ENCODE data around the gene FBN1. TPM values are rescaled to one million over a fixed set of nuclear protein-coding genes. Genes with fewer than 3 reads are reported as not detected.

Gene FBN1
- total and polyA plus RNA-seq, 8 donors = 83.1 to 144 (median 94.0) TPM

DNA sequence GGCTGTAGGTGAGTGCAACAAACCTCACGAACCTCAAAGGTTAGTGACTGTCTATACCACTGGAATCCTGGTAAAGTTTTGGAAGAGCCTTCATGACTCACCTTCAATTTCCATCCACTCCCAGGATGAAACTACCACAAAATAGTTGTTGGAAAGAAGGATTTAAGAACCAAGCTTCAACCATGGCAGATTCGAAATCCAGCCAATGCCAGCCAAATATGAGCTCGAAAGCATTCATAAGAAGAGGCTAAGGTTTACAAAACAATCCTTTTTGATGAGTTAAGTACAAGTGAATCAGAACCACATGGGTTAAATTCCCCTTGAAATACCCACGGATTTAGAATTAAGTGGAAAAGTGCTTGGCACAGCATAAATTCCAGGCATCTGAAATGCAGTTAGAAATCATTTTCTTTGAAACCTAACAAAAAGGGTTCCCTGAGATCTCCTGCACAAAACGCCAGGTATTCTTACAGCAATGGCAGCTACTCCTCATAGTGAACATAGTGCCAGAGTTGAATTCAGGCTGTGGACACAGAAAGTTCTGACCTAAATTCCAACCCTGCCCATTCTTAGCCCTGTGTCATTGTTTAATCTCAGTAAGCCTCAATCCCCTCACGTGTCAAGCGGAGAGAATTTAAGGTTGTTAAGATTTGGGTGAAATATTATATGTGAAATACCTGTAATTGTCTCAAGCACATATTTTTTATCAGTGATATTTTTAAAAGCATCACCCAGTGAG, 89.2 kb downstream of the FBN1 start:
- Histone ChIP-seq H3K27me3 (no peaks in the 10 kb centered on the region), H3K4me1 (peaks cover 0 to 9% of the 10 kb centered on the region in 2 donors), H3K9me3 (no peaks in the 10 kb centered on the region), H3K36me3 (no peaks in the 10 kb centered on the region), H3K27ac (no peak overlapping the region), H3K4me3 (no peak overlapping the region)
- DNase-seq (no peak), ATAC-seq (no peak)
- intact Hi-C loops (cut with DNase I) = no loop called here
- TF ChIP-seq, protein P1, sequence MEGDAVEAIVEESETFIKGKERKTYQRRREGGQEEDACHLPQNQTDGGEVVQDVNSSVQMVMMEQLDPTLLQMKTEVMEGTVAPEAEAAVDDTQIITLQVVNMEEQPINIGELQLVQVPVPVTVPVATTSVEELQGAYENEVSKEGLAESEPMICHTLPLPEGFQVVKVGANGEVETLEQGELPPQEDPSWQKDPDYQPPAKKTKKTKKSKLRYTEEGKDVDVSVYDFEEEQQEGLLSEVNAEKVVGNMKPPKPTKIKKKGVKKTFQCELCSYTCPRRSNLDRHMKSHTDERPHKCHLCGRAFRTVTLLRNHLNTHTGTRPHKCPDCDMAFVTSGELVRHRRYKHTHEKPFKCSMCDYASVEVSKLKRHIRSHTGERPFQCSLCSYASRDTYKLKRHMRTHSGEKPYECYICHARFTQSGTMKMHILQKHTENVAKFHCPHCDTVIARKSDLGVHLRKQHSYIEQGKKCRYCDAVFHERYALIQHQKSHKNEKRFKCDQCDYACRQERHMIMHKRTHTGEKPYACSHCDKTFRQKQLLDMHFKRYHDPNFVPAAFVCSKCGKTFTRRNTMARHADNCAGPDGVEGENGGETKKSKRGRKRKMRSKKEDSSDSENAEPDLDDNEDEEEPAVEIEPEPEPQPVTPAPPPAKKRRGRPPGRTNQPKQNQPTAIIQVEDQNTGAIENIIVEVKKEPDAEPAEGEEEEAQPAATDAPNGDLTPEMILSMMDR (IDR thresholded peaks at IDR 0.05) = no peak

DNA sequence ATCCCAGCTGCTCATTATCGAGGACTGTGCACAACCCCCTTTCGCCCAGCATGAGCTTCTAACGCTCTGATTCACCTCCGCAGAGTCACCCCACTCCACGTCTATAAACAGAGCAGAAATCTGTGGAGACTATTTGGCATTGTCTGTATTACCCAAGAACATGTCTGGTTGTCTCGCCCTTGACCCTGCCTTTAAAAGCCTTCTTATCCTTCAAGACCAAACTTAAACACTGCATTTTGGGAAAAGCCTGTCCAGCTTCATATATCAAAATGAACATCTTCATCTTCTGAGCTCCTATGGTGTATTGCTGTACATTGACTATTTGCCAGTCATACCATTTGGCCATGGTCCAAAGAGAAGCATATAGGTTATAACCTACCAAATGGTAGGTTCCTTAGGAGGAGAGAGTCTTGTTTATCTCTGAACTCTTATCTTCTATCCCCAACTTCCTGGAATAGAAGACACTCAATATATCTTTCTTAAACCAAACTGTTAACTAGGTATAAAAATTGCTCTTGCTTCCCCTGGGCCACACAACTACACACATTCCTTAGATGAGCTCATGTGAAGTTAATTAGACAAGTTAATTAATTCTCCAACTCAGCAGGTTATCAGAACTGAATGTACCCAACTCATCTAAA, 90.1 kb downstream of the FBN1 start:
- H3K4me3 ChIP-seq = no peak overlapping the region
- no peak overlapping the region for H3K27ac ChIP-seq
- no peak for DNase-seq
- intact Hi-C loops (cut with DNase I) = no loop called here
- ATAC-seq = no peak
- no peaks in the 10 kb centered on the region for H3K36me3 ChIP-seq
- H3K9me3 ChIP-seq = no peaks in the 10 kb centered on the region
- H3K4me1 ChIP-seq = peaks cover 0 to 6% of the 10 kb centered on the region in 2 donors
- TF ChIP-seq, protein P1 (IDR thresholded peaks at IDR 0.05) = no peak
- no peaks in the 10 kb centered on the region for H3K27me3 ChIP-seq

DNA sequence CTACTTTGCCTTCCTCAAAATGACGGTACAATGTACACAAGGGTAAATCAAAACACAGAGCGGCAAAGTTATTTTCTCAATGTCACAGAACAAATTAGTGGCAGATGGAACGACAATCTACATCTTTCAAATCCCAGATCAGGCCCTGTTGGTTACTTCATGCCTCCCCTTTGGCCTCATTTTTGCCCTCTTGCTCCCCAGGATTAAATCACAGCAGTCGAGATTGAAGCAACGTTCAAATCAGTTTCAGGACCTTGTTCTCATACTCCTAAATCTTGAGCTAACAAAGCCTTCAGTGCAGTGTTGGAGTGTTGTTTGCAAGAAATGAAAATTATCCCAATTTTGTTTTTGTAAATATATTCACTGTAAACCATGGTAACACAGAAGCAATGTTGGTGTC, 91.4 kb downstream of the FBN1 start:
- TF ChIP-seq, protein P1 (IDR thresholded peaks at IDR 0.05) = no peak
- H3K4me3 ChIP-seq = no peak overlapping the region
- DNase-seq (no peak), ATAC-seq (no peak)
- no peaks in the 10 kb centered on the region for H3K9me3 ChIP-seq
- H3K27ac ChIP-seq = no peak overlapping the region
- intact Hi-C loops (cut with DNase I) = no loop called here
- no peaks in the 10 kb centered on the region for H3K27me3 ChIP-seq
- H3K4me1 ChIP-seq = no peaks in the 10 kb centered on the region
- H3K36me3 ChIP-seq = no peaks in the 10 kb centered on the region

DNA sequence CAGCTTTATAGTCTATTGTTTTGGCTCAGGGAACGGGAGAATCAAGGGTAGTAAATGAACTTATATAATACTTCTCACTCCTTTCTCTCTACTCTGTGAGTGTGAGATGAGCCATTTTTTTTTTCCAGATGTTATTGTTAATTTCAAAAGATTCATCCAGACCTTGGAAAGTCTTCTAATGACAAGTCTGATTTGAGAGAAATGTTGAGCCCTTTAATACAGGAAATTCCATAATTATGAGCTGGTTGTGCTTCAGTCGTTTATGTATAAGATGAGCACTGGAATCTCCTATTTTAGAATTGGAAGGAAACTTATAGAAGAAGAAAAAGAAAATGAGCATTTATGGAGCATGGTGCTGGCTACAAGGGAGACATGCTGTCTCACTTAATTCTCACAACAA, 92.0 kb downstream of the FBN1 start:
- DNase-seq (no peak), ATAC-seq (no peak)
- no peaks in the 10 kb centered on the region for H3K9me3 ChIP-seq
- intact Hi-C loops (cut with DNase I) = no loop called here
- H3K36me3 ChIP-seq = no peaks in the 10 kb centered on the region
- no peak overlapping the region for H3K4me3 ChIP-seq
- H3K27me3 ChIP-seq = no peaks in the 10 kb centered on the region
- H3K4me1 ChIP-seq = no peaks in the 10 kb centered on the region
- TF ChIP-seq, protein P1 (IDR thresholded peaks at IDR 0.05) = no peak
- no peak overlapping the region for H3K27ac ChIP-seq

DNA sequence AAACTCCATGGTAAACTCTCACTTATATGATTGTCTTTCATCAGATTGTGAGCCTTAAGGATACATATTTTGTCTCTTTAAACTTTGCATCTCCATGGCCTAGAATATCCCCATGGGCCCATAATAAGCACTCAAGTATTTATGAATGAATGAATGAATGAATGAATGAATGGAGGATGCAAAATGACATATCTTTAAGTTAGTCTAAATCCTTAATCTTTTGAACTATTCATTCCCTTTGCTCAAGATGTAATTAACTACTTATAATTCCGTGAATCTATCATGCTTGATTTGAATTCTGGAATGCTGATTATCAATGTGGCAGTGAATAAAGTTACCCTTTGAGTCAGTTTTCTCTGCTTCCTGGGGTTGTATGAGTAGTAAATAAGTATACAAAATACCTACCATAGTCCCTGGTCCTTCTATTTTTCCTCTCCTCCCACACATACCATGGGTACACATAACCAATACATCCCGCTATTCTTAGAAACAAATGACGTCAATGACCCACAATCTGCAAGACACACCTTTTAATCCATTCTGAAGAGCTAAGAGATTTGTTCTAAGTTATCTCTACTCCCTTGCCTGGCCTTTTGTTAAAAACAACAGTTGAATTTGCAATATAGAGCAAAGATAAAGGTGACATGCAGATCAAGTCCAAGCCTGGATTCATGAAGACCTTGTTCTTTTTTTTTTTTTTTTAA, 94.5 kb downstream of the FBN1 start:
- no peaks in the 10 kb centered on the region for H3K9me3 ChIP-seq
- intact Hi-C loops (cut with DNase I) = no loop called here

More for the DNA sequence above, 94.5 kb downstream of the FBN1 start:
- ATAC-seq = no peak
- Histone ChIP-seq H3K4me3 (no peak overlapping the region), H3K27me3 (no peaks in the 10 kb centered on the region), H3K36me3 (no peaks in the 10 kb centered on the region), H3K4me1 (peaks cover 0 to 4% of the 10 kb centered on the region in 2 donors), H3K27ac (no peak overlapping the region)
- DNase-seq = no peak
- TF ChIP-seq, protein P1 (IDR thresholded peaks at IDR 0.05) = no peak
